Subcutaneous adipose tissue (tissue), 4 donors: Measurements from ENCODE around the gene CDH4. TPM values are rescaled to one million over a fixed set of nuclear protein-coding genes. Genes with fewer than 3 reads are reported as not detected.

Experiments used
- CTCF ChIP-seq: fragments of 450-650 bp; IDR thresholded peaks from one replicate; pipeline ENCODE4 v1.5.1; 2016; ENCODE audit warnings: low read depth, mild to moderate bottlenecking, control low read depth, antibody characterized with exemption, moderate library complexity
- total RNA-seq, 4 donors: library from RNA; depleted of rRNA; stranded (reverse); fragments of >200 nt; gene quantifications; one replicate each; pipeline ENCODE4 v1.1.0, GENCODE V29; 2016

Gene CDH4
- total RNA-seq, 4 donors from 2014 or later: not detected

- no peak for TF ChIP-seq CTCF
These were observed 59.8 kb downstream of the CDH4 start for GRCh38 chr20:61311656-61312387.

- TF ChIP-seq CTCF: no peak
These were observed 60.9 kb downstream of the CDH4 start for GRCh38 chr20:61312925-61313324.

GRCh38 chr20:61313396-61313795 lies 61.3 kb downstream of the CDH4 start:
- no peak for TF ChIP-seq CTCF

- no peak for TF ChIP-seq CTCF
These were observed 62.4 kb downstream of the CDH4 start for GRCh38 chr20:61314326-61315010.

- no peak for TF ChIP-seq CTCF
These were observed 63.3 kb downstream of the CDH4 start for GRCh38 chr20:61315319-61315718.

- TF ChIP-seq CTCF: no peak
These were observed 64.3 kb downstream of the CDH4 start for GRCh38 chr20:61316346-61316745.

- no peak for TF ChIP-seq CTCF
These were observed 66.0 kb downstream of the CDH4 start for GRCh38 chr20:61317966-61318530.
